WTC11 (cell line): ENCODE results near the gene TAF5L. TPM values are rescaled to one million over a fixed set of nuclear protein-coding genes. Genes with fewer than 3 reads are reported as not detected.

Experiments used
- ATAC-seq: fragments of 200-7000 bp; cut with Tn5 transposase; 2 replicates; pipeline ENCODE4 v1.10.0; 2021; ENCODE audit warnings: mild to moderate bottlenecking, moderate library complexity
- CTCF ChIA-PET: fragments of 300-600 bp; sonication (Branson Sonifier 250); formaldehyde crosslinking; loops from one replicate; lab custom pipeline; 2021; ENCODE audit warnings: antibody characterized with exemption; lab: Charles Lee
- POLR2A ChIA-PET: fragments of 350-600 bp; sonication (Branson Sonifier 250); formaldehyde crosslinking; loops from one replicate; lab custom pipeline; 2021; ENCODE audit warnings: antibody characterized with exemption; lab: Charles Lee
- DNase-seq: peaks from one replicate; pipeline ENCODE4 v3.0.0; 2021; ENCODE audit warnings: low spot score
- H3K27ac Mint-ChIP-seq: 2 replicates; pipeline ENCODE4 v1.8.0; 2021; ENCODE audit warnings: mixed read lengths
- H3K27me3 Mint-ChIP-seq: 2 replicates; pipeline ENCODE4 v1.8.0; 2021; ENCODE audit warnings: low read depth, mild to moderate bottlenecking, moderate library complexity, mixed read lengths
- H3K36me3 Mint-ChIP-seq: 2 replicates; pipeline ENCODE4 v1.8.0; 2021; ENCODE audit warnings: mixed read lengths
- H3K4me1 Mint-ChIP-seq: 2 replicates; pipeline ENCODE4 v1.8.0; 2022; ENCODE audit warnings: mixed read lengths
- H3K4me3 Mint-ChIP-seq: 2 replicates; pipeline ENCODE4 v1.8.0; 2021; ENCODE audit warnings: mild to moderate bottlenecking, moderate library complexity, mixed read lengths
- H3K9me3 Mint-ChIP-seq: 2 replicates; pipeline ENCODE4 v1.8.0; 2021; ENCODE audit warnings: mixed read lengths
- CREM ChIP-seq: sonication (generic); formaldehyde crosslinking; IDR thresholded peaks from 2 replicates; pipeline ENCODE4 v1.8.1; 2022; ENCODE audit warnings: mild to moderate bottlenecking, missing genetic modification reagents, moderate library complexity
- CTCF ChIP-seq: fragments of 200-600 bp; IDR thresholded peaks from 2 replicates; pipeline ENCODE4 v1.8.0; 2022; ENCODE audit warnings: antibody characterized with exemption
- ELF4 ChIP-seq: sonication (generic); formaldehyde crosslinking; IDR thresholded peaks from 2 replicates; pipeline ENCODE4 v1.8.1; 2022; ENCODE audit warnings: low read depth, mild to moderate bottlenecking, moderate library complexity, missing genetic modification reagents
- ERG ChIP-seq: fragments of 250-450 bp; sonication (Bioruptor Pico); IDR thresholded peaks from 2 replicates; pipeline ENCODE4 v1.8.0; 2021; ENCODE audit warnings: mild to moderate bottlenecking
- ESRRA ChIP-seq: sonication (generic); formaldehyde crosslinking; IDR thresholded peaks from 2 replicates; pipeline ENCODE4 v1.8.1; 2022; ENCODE audit warnings: mild to moderate bottlenecking, missing genetic modification reagents, borderline replicate concordance
- IRF2 ChIP-seq: sonication (generic); formaldehyde crosslinking; IDR thresholded peaks from 2 replicates; pipeline ENCODE4 v1.8.0; 2022; ENCODE audit warnings: low read depth, missing genetic modification reagents, borderline replicate concordance
- MAX ChIP-seq: sonication (generic); formaldehyde crosslinking; IDR thresholded peaks from 2 replicates; pipeline ENCODE4 v1.8.0; 2022; ENCODE audit warnings: mild to moderate bottlenecking, missing genetic modification reagents
- MYBL2 ChIP-seq: sonication (generic); formaldehyde crosslinking; IDR thresholded peaks from 2 replicates; pipeline ENCODE4 v1.8.1; 2023; ENCODE audit warnings: mild to moderate bottlenecking, moderate library complexity, missing genetic modification reagents
- PRRX2 ChIP-seq: fragments of 250-450 bp; sonication (Bioruptor Pico); IDR thresholded peaks from 2 replicates; pipeline ENCODE4 v1.8.0; 2021; ENCODE audit warnings: mild to moderate bottlenecking
- SMAD3 ChIP-seq: sonication (generic); formaldehyde crosslinking; IDR thresholded peaks from 2 replicates; pipeline ENCODE4 v1.8.0; 2022; ENCODE audit warnings: missing genetic modification reagents, mild to moderate bottlenecking, borderline replicate concordance
- TCF7 ChIP-seq: sonication (generic); formaldehyde crosslinking; IDR thresholded peaks from 2 replicates; pipeline ENCODE4 v1.8.0; 2022; ENCODE audit warnings: mild to moderate bottlenecking, low read depth, missing genetic modification reagents, moderate library complexity
- TP53 ChIP-seq: sonication (generic); formaldehyde crosslinking; IDR thresholded peaks from 2 replicates; pipeline ENCODE4 v1.8.1; 2023; ENCODE audit warnings: mild to moderate bottlenecking, missing genetic modification reagents
- ZNF121 ChIP-seq: sonication (generic); formaldehyde crosslinking; IDR thresholded peaks from 2 replicates; pipeline ENCODE4 v1.8.0; 2023; ENCODE audit warnings: missing genetic modification reagents
- ZNF232 ChIP-seq: sonication (generic); formaldehyde crosslinking; IDR thresholded peaks from 2 replicates; pipeline ENCODE4 v1.8.0; 2022; ENCODE audit warnings: mild to moderate bottlenecking, missing genetic modification reagents
- ZNF396 ChIP-seq: fragments of 250-450 bp; sonication (Bioruptor Pico); IDR thresholded peaks from 2 replicates; pipeline ENCODE4 v1.8.0; 2021; ENCODE audit warnings: mild to moderate bottlenecking, moderate library complexity, borderline replicate concordance
- ZNF423 ChIP-seq: fragments of 250-450 bp; sonication (Bioruptor Pico); IDR thresholded peaks from 2 replicates; pipeline ENCODE4 v2.1.2; 2022; ENCODE audit warnings: mild to moderate bottlenecking, moderate library complexity
- ZNF512 ChIP-seq: sonication (generic); formaldehyde crosslinking; IDR thresholded peaks from 2 replicates; pipeline ENCODE4 v1.8.1; 2022; ENCODE audit warnings: missing genetic modification reagents, borderline replicate concordance
- total RNA-seq: library from RNA; stranded (reverse); gene quantifications from 3 replicates; pipeline ENCODE4 v1.2.3, GENCODE V29; 2021

The TAF5L gene
- total RNA-seq, 1 experiment from 2014 or later = 23.8 TPM

- DNase-seq (no peak), ATAC-seq (no peak)
- Mint-ChIP-seq H3K27ac (0 out of 2 replicates have a peak overlapping the region, but pooled peaks have one; percentile 11), H3K27me3 (no peaks in the 10 kb centered on the region), H3K4me3 (no peak overlapping the region), H3K9me3 (no peaks in the 10 kb centered on the region), H3K4me1 (peaks cover 13% of the 10 kb centered on the region), H3K36me3 (peaks cover 30% of the 10 kb centered on the region)
- POLR2A ChIA-PET = no interaction called here
- no peak for TF ChIP-seq MAX (CRISPR knock-in tag)
- no peak for TF ChIP-seq TP53 (CRISPR knock-in tag)
- TF ChIP-seq MYBL2 (CRISPR knock-in tag) = no peak
- no peak for TF ChIP-seq ZNF512 (CRISPR knock-in tag)
- no peak for TF ChIP-seq ZNF423 (CRISPR knock-in tag)
- TF ChIP-seq PRRX2 (CRISPR knock-in tag) = no peak
- no peak for TF ChIP-seq CREM (CRISPR knock-in tag)
- TF ChIP-seq ESRRA (CRISPR knock-in tag) = no peak
- TF ChIP-seq TCF7 (CRISPR knock-in tag) = no peak
- no peak for TF ChIP-seq SMAD3 (CRISPR knock-in tag)
- CTCF ChIA-PET = no interaction called here
Measured at GRCh38 chr1:229614701-229615100, 11.2 kb downstream of the TAF5L start.

- no peaks in the 10 kb centered on the region for H3K9me3 Mint-ChIP-seq
Measured at GRCh38 chr1:229613938-229614337, 12.0 kb downstream of the TAF5L start.

GRCh38 chr1:229608590-229608989 is 17.3 kb downstream of the TAF5L start:
- ATAC-seq = no peak
- no peaks in the 10 kb centered on the region for H3K9me3 Mint-ChIP-seq
- no peak for TF ChIP-seq IRF2
- TF ChIP-seq SMAD3 (CRISPR knock-in tag) = no peak
- peak; percentile 80; the same call in 1 of the 2 replicates for TF ChIP-seq ZNF121 (CRISPR knock-in tag)
- H3K4me1 Mint-ChIP-seq = peaks cover 13% of the 10 kb centered on the region
- DNase-seq = no peak
- H3K27me3 Mint-ChIP-seq = no peaks in the 10 kb centered on the region
- no peak overlapping the region for H3K4me3 Mint-ChIP-seq
- H3K27ac Mint-ChIP-seq = no peak overlapping the region
- ChIA-PET POLR2A (no interaction called here), CTCF (no interaction called here)
- H3K36me3 Mint-ChIP-seq = peaks cover 53% of the 10 kb centered on the region

More at GRCh38 chr1:229613938-229614337, 12.0 kb downstream of the TAF5L start:
- DNase-seq = no peak
- no peak for TF ChIP-seq CTCF
- TF ChIP-seq ZNF232 (CRISPR knock-in tag) = no peak
- TF ChIP-seq ERG (CRISPR knock-in tag) = no peak
- no peak for TF ChIP-seq CREM (CRISPR knock-in tag)
- TF ChIP-seq TCF7 (CRISPR knock-in tag) = no peak
- TF ChIP-seq ELF4 (CRISPR knock-in tag) = no peak
- TF ChIP-seq ESRRA (CRISPR knock-in tag) = no peak
- no peak for TF ChIP-seq ZNF423 (CRISPR knock-in tag)
- TF ChIP-seq ZNF396 = no peak
- Mint-ChIP-seq H3K36me3 (peaks cover 37% of the 10 kb centered on the region), H3K27me3 (no peaks in the 10 kb centered on the region), H3K4me3 (no peak overlapping the region), H3K4me1 (peaks cover 10% of the 10 kb centered on the region), H3K27ac (no peak overlapping the region)
- POLR2A ChIA-PET = no interaction called here
- CTCF ChIA-PET = no interaction called here
- ATAC-seq = no peak
